Mucosa of descending colon (tissue), 3 donors: ENCODE measurements around the gene TRMT1L. TPM values are rescaled to one million over a fixed set of nuclear protein-coding genes. Genes with fewer than 3 reads are reported as not detected.

Experiments
- ATAC-seq: fragments of 200-7000 bp; cut with Tn5 transposase; one replicate; pipeline ENCODE4 v1.9.1; 2020; ENCODE audit warnings: mild to moderate bottlenecking, moderate library complexity
- DNase-seq, 3 donors: peaks; one replicate each; pipeline ENCODE4 v3.0.0-alpha.2; 2020
- H3K36me3 ChIP-seq: fragments of 200-600 bp; one replicate; pipeline ENCODE4 v1.8.0; 2021; ENCODE audit warnings: low read depth, mild to moderate bottlenecking
- H3K4me1 ChIP-seq: fragments of 200-600 bp; one replicate; pipeline ENCODE4 v1.8.0; 2021; ENCODE audit warnings: low read depth, mild to moderate bottlenecking
- H3K4me3 ChIP-seq: fragments of 200-600 bp; one replicate; pipeline ENCODE4 v1.8.0; 2021; ENCODE audit warnings: mild to moderate bottlenecking
- H3K9me3 ChIP-seq: fragments of 200-600 bp; one replicate; pipeline ENCODE4 v1.8.0; 2021; ENCODE audit warnings: mild to moderate bottlenecking
- CTCF ChIP-seq: fragments of 200-600 bp; IDR thresholded peaks from one replicate; pipeline ENCODE4 v1.8.0; 2022; ENCODE audit warnings: antibody characterized with exemption, mild to moderate bottlenecking
- intact Hi-C, 2 donors: fragments of 100-400 bp; cut with DNase I in 1 of 2; cut with micrococcal nuclease in 1 of 2; formaldehyde crosslinking; loops; one replicate each; pipeline versions ENCODE4 v1.11.0 to v1.11.1; 2022; cut with DNase I, micrococcal nuclease
- total RNA-seq, 3 donors: library from RNA; stranded (reverse); fragmentation: NEBNext Ultra II Directional in 2 of 3; extraction: Animal tissue kit (Norgen Biotek cat#: 25700) in 2 of 3; gene quantifications; one replicate each; pipeline versions ENCODE4 v1.2.1 to v1.2.4, GENCODE V29; 2021 to 2023
- donor health status: DM: no; HTN: no; CAD: no; lungs with moderate emphysema.
- donor health status: DM: no; HTN: no; CAD: no.
- donor health status: DM: no; HTN: yes; CAD: no.

The TRMT1L gene
- total RNA-seq, 3 donors from 2014 or later = 16.3 to 22.9 (median 19.1) TPM

GRCh38 chr1:185068341-185068740 lies 88.4 kb downstream of the TRMT1L start:
- TF ChIP-seq CTCF = no peak
- intact Hi-C loops = no loop called here
- no peaks in the 10 kb centered on the region for H3K9me3 ChIP-seq
- no peak for ATAC-seq
- DNase-seq = no peak
- H3K36me3 ChIP-seq = no peaks in the 10 kb centered on the region
- H3K4me1 ChIP-seq = no peaks in the 10 kb centered on the region
- no peak overlapping the region for H3K4me3 ChIP-seq

Other genes starting within 250 kb of the TRMT1L start
- 100 to 1,000 TPM in 1 of 3 donors, 10 to 100 TPM in 1, 1 to 10 TPM in 1; 6.5 to 209 (median 17.2) TPM for gene NIBAN1, start 182.4 kb downstream of the TRMT1L start, total RNA-seq
- gene RNF2, start 111.4 kb downstream of the TRMT1L start, total RNA-seq = 10 to 100 TPM; 14.1 to 19.3 (median 15.6) TPM
- gene SWT1, start 214 bp upstream of the TRMT1L start, total RNA-seq = 1 to 10 TPM; 5.4 to 7.7 (median 5.7) TPM
- 100 to 1,000 TPM; 111 to 213 (median 138) TPM for gene IVNS1ABP, start 160.3 kb upstream of the TRMT1L start, total RNA-seq